ENCODE measurements around the gene PIK3C2B.

PIK3C2B gene

DNA sequence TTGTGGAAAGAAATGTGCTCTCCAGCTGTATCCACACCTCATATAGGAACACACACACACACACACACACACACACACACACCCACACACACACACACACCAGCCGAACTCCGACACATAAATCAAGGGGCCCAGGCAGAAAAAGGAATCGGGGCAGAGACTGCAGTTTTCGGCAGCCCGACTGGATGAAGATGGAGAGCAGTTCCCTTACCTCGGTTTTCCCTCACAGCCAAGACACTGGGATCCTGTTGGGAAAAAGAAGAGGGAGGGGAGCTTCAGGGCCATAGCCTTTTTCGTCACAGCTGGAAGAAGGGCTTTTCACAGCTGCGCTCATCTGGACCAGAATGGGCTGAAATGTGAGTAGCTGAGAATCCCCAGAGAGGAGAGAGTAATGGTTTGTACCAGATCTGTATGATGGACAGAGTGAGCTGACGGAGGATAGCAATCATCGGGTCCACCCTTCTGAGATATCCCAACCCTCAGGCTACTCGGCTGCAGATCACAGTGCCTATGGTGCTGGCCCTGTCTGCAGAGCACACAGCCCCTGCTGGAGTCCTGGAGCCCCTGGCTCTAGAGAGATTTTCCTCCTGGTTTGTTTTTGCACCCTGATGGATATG is 37.7 kb downstream of the PIK3C2B start:
- DNase-seq, result no peak

DNA sequence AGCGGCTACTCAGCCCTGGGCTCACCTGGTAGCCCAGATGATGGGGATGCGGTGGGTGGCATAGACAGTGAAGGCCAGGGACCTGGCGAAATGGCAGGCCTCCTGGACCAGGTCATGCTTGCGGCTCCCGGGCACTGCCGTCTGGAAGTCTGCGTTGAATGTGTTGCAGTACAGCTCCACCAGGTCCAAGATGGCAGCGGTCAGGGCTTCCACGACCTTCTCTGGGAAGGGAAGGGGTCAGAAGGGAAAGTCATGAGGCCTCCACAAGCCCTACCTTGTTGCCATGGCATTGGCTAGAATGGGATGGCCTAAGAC is 38.8 kb downstream of the PIK3C2B start:
- DNase-seq, result no peak

DNA sequence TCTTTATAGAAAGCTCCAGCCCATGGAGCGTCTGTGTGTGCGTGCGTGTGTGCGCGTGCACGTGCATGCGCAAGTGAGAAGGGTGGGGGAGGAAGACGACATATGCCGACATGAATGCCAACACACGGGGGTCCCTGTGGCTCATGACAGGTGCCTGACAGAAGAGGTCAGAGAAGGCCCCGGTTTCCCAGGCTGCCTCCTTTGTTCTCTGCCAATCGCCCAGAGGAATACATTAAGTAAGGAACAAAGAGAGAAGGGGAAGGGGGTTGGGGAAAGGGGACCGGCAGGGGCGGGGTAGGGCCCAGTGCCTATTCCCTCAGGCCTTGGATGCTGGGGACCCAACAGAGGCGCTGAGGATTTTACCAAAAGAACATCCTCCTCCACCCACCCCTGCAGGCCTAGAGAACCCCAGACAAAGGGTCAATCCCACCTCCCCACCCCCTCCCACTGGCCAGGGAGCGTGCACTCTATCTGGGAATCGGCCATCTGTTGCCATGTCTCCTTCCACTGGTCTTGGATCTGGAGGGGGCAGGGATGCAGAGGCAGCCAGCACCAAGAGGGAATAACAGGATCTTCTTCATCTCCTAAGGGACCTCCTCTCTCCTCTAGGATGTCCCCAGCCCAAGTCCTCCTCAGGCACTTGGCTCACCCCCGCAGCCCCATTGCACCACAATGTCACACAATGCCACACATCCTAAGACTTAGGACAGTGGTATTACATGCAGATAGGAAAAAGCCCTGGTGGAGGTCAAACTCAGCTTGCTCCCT is 39.4 kb downstream of the PIK3C2B start:
- no peak for DNase-seq

DNA sequence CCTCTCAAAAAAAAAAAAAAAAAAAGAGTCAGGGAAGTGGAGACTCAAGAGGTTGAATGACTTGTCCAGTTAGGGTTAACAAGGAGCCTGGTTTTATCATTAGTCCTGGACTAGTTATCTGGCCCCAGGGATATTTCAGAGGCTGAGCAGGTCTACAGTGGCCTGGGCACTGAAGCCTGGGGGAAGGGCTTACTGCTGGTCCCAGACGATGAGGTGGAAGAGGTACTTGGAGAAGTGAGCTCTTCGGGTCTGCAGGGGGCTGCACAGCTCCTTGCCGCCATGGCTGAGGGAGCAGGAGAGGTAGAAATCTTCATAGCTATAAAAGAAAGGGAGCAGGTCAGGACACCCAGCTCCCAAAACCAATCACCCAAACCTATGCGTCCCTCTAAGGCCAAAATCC is 40.1 kb downstream of the PIK3C2B start:
- DNase-seq, result no peak

DNA sequence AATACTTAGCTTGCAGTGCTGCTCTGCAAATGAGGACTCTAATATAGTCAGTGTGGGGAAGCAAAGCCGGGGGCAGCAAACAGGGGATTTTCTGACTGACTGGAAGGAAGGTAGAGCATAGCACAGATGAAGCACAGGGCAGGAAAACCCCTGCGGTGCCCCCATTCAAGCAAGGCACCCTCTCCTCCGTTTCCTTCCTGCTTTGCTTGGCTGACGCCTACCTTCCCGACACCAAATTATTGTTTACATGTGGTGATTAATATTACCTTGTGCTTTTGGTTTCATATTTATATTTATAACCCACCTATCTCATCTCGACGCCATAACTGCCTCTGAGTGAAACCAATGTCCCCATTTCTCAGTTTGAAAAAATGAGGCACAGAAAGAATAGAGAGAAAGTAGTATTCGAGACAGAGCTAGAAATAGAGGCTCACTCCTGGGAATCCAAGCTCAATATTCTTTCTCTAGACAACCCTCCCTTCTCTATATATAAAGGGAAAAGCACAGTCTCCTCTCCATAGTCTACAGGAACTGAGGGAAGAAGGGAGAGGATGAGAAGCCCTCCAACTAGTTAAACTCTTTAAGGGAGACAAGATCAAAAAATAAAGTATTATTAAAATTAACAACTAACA is 41.3 kb downstream of the PIK3C2B start:
- no peak for DNase-seq

DNA sequence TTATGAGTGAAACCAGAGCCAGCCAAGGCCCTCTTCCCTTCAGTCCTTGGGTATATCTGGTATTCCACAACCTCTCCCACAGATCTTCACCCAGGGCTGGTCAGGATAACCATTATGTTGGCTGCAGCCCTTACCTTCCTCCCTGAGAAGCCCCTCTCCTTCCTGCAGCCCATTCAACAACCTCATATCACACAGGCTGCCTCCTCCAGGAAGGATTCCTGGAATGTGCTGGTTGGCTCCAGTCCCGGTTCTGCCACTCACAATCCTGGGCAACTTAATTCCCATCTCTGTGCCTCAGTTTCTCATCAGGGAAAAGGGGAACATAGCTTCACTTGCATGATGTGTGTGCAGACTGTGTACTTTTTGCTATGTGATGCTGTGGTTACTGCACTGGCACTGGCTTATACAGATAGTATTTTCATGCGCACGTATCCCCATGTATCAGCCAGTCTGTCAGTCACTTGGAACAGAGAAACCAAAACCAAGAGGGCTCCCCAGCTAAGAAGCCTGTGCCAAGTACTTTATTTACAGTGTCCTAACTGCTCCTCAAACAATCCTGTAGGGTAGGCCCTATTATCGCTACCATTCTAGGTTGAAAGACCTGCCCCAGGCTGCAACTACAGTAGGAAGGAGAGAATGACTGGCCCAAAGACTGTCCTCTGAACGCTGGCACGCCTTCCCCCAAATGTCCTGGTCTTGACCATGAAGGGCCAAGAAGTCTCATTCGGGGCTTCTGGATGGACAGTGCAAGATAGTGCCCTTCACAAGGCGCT is 43.1 kb downstream of the PIK3C2B start:
- DNase-seq, result no peak

DNA sequence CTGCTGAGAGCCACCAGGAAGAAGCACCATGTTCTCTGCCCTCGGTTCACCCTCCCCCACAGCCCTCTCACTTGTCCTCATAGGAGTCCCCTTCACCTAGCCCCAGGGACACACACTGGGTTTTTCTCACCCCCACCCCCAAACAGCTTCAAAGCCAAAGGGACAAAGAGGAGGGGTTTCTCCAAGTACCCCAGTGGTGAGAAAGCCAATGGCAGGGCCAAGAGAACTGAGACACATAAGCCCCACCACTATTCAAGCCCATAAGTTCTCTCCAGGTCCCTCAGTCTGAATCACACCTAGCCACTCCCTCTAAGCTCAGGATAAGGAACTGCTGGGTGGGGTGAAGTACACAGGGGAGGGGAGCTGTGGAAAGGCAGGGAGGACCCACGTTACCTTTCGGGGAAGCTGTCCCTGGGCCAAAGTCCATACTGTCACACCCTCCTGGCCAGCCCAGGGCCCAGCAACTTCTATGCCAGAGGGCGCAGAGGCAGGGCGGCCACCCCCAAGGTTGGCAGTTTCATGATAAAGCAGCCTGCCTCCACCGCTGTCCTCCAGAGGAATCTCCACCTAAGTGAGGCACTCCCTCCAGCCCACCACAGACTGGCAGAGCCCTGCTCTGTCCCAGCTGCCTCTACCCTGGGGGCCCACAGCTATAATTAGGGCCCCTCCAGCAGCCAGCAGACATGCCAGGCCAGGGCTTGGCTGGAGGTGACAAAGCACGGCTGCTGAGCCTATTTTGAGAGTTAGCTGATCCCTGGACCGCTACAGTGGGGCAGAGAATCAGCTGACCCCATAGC is 43.9 kb downstream of the PIK3C2B start:
- no peak for DNase-seq

DNA sequence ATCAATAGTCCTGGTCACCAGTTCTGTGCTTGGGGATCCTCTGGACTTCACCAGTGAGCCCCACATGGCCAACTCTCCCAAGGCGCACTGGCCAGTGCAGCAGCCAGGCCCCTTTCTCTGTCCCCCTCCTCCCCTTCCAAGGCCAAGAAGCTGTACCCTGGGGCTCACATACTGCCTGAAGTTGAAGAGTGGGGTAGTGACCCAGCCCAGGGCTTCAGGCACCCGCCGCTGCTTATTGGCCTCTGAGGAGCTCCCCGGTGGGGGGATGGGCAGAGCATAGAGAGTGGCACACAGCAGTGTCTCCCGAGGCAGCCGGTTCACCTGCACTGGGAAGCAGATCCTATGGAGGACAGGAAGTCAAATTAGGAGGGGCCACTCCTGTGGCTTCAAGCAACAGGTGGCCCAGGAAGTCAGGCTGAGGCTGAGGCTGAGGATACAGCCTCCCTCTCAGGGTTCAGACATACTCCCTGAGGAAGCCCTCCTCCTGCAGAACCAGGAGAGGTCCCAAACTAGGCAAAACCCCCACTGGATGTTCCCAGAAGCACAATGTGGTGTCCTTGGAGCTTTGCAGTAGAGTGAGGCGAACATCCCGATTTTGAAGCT is 44.8 kb downstream of the PIK3C2B start:
- DNase-seq, result no peak

DNA sequence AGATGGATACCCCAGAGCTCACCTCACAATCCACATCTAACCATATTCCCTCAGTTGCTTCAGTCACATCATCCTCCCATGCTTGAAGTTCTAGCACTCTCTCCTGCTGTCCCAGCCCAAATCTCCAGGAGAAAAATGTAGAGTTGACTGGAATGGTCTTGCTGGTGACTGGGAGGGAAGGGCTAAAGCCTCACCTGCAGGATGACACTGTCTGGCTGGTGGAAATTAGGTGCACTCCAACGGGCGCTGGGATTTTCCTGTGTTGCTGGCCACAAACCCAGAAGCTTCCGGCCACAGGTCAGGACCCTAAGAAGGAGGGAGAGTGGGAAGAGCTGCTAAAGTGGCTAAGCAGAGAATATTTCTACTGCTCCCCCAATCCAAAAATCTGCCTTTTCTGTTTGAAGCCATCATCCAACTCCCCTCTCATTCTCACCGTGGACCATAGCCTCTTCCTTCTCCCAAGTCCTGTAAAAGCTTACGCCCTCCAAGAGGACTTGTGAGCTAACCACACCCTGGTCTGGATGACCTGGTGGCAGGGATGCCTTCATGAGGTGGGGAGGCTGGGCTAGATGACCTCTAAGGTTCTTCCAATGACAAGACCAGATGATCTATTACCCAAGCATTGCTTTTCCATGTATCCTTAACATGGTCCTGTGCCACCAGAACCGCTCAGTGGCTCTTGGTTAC is 45.5 kb downstream of the PIK3C2B start:
- DNase-seq, result no peak

DNA sequence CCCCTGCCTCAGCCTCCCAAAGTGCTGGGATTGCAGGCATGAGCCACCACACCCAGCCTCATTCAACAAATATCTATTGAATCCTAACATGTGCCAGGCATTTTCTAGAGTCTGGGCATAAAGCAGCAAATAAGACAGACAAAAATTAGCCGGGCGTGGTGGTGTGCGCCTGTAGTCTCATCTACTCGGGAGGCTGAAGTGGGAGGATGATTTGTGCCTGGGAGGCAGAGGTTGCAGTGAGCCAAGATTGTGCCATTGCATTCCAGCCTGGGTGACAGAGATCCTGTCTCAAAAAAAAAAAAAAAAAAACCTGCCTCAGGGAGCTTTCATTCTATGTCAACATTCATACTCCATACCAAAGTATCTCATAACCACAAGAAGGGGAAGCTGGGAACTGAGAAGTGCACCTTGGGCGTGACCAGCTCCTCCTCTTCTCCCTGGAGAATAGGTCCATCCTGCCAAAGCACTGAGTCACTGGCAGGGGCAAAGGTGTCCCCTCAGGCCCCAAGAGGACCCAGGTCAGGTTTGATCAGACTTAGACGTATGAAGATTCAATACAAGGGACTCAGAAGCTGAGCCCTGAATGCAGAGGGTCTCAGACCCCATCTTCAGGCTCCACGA is 46.2 kb downstream of the PIK3C2B start:
- no peak for DNase-seq

DNA sequence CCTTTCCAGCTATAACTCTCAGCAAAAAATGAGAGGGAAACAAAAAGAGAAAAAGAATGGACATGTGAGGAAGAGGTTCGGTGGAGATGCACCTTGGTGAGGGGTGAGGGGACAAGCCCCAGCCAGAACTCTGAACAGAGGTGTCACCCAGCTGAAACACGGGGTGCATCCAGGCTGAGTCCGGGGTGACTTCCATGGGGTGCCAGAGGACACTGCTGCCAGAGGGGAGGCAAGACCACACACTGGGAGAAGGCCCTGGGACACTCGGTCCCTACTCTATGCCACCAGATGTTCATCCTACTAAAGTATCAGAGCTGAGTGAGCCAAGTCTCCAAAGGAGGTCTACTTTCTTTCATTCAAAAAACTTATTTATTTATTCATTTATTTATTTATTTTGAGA is 46.9 kb downstream of the PIK3C2B start:
- DNase-seq, result no peak

DNA sequence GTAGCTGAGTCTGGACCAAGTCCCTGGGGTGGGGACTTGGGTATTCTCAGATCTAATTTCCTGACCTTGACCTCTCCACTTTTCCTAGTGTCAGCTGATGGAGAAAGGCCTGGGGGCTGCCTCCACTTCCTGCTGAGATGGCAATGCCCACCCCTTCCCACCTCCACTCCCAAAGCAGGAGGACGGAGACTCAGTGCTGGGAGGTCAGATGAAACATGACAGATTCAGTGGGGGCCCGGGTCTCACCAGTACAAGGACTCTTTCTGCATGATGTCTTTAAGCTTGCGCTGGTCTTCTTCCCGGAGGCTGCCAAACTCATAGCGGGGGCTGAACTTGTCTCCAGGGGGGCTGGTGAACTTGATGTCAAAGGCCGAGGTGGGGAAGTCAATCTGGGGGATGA is 47.4 kb downstream of the PIK3C2B start:
- DNase-seq, result no peak

DNA sequence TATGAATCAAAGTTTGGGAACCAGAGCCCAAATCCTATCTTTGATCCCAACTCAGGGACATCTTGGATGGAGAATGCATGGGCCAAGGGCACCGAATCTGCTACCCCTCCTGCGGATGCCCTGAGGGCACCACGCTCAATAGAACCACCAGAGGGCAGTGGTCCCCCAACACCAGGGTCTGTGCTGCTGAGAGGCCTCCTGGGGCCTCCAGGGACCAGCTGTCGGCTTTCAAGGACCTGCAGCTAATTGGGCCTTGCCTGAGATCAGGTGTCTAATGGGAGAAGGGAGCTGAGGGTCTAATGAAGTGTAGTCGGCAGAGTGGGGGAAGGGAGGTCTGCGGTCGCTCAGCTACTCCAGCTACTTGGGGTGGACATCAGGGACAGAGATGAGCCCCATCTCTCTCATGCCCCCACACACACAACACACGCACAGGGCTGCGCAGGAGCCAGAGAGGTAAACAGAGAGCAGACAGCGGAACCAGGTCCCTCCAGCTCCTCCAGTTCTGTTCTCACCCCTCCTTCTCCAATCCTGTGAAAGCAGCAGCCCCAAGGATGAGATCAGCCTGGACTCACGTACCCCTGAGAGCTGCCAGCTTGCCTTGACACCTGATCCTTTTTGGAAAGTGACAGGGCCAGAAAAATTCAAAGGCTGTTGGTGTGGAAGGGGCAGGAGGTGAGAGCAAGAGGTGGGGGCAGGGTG is 48.0 kb downstream of the PIK3C2B start:
- peak; percentile 51 to 73 for DNase-seq

DNA sequence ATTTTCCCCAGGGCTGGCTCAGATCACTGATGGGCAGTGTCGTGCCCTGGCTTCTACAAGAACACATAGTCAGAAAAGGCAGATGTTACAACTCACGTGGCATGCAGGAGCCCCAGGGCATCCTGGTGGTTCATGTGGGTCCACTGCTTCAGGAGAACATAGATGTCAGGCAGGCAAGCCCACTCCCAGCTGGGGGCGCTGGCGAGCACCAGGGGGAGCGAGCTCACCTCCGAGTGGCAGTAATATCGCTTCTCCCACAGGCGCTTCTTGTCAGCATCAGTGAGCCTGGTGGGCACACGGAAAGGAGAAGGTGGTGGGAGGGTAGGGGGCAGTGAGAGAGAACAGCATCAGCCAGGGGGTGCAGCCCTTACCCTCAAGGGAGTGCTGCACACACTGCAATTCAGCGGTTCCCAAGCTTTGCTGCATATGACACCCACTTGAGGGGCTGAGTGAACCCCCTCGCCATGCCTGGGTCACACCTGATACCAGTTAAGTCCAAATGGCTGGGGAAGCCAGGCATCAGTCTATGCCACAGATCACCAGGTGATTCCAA is 48.7 kb downstream of the PIK3C2B start:
- no peak for DNase-seq
